GM19397 (cell line): ENCODE data around the gene GPC3.
"Not testable (repeated sequence)": the region's sequence is repeated elsewhere in the genome, so short reads cannot be mapped to it uniquely, and the experiment has no call there.

Experiments used
- ATAC-seq: cut with Tn5 transposase; IDR thresholded peaks from one replicate; pipeline ENCODE4 v1.9.1; 2021; ENCODE audit warnings: mild to moderate bottlenecking, moderate library complexity; ENCODE audit not compliant: unreplicated experiment

Gene GPC3

DNA sequence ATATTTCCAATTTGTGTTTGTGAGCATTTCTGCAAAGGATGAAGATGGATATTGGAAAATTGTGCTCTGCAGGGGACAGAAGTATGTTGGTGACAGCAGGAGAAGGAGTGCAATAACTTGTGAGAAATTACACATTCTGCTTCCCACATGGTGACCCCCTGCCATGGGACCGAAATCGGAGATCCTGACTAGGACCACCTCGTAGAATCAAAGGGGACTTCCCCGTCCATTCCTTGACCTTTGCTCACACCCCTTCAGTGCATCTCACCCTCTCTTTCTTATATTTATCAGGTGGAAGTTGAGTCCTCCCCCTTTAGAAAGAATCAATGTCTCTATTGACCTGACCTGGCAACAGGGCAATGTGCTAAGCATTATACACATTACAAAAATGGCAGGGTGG, 451.2 kb downstream of the GPC3 start:
- no peak for ATAC-seq

DNA sequence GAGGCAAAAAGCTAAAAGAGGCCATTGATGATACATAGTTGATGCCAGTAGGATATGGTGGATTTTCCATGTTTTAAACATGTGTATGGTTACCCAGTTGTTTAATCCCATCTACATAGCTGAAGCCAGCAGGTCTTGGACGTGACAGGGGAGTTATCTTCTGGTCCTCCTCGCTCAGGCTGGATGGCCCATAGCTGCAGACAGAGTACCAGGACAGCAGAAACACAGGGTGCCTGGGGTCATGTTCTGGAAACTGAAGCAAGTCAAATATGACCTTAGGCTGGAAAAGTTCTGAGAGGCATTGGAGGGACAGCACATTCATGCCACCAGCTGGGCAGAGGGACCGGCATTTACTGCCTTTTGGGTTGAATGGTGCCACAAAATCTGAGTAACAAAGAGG, 452.1 kb downstream of the GPC3 start:
- no peak for ATAC-seq

DNA sequence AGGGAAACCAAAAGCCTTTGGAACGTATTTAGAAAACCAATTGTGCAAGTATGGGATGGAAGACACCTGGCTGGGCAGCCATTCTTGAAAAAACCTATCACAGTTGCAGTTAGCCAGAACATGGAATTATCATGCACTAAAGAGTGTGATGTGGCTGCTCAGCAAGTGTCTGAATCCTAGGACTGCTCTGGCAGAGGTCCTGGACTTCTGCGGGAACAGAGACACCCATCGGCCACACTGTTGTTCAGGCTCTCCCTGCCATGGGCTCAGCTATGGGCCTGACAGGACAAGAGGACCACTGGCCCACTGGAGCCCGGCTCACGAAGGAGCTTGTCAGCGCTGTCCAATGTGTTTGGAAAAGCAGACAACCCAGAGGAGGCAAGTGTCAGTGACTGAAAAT, 454.4 kb downstream of the GPC3 start:
- ATAC-seq: no peak

DNA sequence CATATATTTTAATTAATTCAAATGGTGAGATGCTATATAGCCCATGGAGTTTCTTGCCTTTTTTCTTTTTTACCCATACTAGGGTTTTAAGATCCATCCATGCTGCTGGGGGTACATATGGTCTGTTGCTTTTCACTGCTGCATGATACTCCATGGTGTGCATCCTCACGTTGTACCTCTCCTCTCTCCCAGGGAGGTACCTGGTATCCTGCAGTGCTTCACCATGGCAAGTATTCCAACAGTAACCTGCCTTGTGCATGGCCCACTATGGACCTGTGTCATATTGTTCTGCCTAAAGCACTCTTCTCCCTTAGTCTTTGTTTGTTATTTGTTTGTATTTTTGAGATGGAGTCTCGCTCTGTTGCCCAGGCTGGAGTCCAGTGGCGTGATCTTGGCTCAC, 455.8 kb downstream of the GPC3 start:
- ATAC-seq: no peak

DNA sequence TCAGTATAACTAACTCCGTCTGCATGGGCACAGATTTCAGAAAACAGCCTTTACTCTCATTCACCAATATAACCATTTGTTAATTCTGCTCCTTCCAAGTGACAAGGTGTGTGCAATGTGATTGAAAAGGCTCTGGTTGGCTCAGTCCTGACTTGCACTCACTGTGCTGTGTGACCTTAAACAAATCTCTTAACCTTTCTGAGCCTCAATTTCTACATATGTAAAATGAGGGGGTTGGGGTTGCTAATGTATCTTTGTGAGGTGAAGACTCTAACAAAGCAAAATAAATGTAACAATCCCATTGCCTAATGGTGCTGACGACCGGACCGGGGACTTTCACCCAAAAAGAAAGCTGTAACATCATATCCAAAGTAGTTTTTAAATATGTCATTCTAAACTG, 457.6 kb downstream of the GPC3 start:
- ATAC-seq: no peak

DNA sequence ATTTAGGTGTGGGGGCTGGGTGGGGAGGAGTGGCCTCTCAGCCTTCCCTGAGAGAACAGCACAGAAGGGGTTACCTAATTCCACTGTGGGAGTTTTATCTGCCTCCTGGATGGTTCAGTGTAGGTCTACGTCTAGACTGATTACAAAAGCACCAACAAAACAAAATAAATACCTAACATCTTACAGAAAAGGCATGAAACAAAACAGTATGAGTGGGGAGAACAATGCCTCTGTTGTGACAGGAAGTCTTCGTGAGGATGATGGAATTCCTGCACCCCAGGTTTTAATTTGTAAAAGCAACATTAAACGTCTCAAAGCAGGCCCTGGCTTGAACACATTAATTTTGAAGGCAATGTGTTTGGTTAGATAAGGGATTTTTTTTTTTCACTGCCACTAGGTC, 458.0 kb downstream of the GPC3 start:
- ATAC-seq: no peak

DNA sequence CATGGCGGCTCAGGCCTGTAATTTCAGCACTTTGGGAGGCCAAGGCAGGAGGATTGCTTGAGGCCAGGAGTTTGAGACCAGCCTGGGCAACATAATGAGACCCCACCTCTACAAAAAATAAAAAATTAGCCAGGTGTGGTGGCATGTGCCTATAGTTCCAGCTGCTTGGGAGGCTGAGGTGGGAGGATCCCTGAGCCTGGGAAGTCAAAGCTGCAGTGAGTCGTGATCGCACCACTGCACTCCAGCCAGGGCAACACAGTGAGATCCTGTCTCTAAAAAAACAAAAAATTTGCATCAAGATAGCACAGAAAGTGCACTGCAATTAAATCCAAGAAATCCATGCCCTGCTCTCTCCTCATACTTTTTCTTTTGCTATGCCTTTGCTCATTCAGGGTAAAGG, 458.6 kb downstream of the GPC3 start:
- not testable (repeated sequence) for ATAC-seq

DNA sequence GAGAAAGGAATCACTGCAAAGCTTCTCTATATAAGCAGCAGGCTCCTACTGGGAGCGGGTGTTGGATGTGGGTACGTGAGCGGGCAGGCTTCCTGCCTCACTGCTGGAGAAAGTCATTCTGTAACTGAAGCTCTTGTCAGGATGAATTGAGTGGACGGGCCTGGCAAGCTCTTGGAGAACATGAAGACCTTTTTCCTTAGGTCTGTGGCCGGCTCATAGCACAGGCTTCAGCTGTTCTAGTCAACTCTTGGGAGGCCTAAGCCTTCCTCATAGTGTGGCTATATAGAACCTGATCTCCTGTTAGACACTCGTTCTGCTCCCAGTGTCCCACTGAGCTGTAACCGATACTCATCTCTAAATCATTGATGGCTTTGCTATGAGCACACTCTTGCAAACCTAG, 461.9 kb downstream of the GPC3 start:
- no peak for ATAC-seq

DNA sequence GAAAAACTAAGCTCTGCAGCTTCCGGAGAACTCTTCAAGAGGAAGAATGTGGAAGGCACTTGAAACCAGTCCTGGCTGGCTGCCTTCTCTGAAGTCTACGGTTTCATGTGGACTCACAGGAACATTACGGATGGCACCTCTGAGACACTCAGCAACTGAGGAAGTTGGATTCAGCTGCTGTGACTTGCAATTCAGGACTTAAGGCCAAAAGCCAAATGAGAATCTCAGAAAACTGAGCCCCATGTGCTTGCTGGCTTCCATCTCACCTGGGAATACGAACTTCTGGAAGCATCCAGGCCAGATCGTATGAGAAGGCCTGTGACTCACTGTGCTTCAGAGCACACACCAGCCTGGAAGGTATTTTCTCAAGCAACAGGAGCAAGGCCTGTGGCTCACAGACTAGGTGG, 462.3 kb downstream of the GPC3 start:
- ATAC-seq: no peak

DNA sequence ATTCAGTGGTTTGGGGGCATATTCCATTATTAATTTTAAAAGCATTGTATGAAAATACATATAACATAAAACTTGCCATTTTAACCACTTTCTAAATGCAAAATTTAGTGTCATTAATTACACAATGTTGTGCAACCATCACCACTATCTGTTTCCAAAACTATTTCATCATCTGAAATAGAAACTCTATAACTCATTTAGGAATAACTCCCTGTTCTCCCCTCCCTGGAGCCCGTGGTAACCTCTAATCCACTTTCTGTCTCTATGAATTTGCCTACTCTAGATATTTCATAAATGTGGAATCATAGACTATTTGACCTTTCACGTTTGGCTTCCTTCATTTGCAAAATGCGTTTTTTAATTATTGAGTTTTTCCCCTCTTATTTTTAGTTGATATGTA, 468.7 kb downstream of the GPC3 start:
- no peak for ATAC-seq

DNA sequence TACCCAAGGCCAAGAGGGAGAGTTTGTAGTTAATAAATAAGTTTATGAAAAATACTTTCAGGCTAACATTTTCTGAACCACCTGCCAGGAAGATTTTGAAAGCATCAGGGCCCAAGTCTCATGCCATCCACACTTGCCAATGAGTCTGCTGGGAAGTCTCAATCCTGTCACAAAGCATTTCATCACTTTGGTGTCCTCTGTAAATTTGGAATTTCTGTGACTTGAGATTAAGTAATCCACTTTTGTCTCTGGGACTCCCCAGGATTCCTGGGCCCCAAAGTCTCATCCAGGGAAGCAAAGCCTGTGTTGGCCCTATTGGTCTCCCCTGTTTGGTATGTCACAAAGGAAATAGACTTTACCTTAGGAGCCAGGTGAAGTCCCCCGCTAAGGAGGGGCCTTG, 470.9 kb downstream of the GPC3 start:
- ATAC-seq: no peak

DNA sequence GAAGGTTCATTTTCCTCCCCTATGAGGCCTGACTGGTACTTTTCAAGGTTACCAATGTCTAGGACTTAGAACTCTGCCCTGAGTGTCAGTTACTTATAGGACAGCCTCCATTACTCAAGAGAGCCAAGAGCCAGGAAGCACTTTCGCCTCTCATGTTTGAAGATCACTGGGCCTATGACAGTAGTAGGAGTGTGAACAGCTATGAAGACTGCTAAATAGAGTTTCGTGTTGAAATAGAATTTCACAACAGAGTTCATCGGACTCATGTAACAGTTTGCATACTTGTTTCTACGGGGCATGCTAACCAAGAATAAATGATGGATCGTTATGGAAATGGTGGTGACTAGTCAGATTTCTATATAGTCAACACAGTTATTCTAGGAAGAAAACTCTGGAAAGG, 472.3 kb downstream of the GPC3 start:
- no peak for ATAC-seq

DNA sequence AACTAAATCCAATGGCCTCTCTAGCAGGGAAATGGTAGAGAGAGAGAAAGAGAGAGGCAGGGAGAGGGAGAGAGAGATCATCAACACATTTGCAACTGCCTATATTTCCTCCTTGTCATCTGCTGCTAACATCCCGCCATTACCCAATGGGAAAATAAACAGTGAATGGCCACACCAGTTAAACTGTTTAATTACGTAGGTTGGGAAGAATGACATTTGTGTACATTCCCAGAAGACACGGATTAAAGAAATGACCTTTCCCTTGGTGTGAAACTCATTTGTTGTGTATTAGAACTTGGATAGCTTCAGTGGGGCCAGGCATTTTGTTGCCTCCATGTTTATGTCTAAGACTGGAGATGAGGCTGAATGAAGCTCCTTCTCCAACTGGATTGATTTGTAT, 474.4 kb downstream of the GPC3 start:
- ATAC-seq: no peak

DNA sequence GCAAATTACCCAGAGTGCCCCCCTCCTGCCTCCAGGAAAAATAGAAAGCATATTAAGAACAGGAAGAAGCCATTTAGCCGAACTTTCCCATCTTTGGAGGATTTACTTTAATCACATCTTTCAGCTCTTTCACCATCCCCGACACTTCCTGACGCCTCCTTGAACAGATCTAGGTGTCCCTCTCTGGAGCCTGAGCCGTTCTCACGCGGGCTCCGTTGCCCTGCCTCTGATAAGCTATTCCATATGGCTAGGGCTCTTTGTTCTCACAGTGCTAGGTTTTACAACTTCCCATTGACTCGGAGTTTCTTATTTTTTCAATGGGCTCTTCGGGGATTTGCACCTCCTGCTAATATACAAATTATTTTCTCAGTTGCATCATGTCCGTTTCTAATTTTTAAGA, 488.0 kb downstream of the GPC3 start:
- no peak for ATAC-seq

DNA sequence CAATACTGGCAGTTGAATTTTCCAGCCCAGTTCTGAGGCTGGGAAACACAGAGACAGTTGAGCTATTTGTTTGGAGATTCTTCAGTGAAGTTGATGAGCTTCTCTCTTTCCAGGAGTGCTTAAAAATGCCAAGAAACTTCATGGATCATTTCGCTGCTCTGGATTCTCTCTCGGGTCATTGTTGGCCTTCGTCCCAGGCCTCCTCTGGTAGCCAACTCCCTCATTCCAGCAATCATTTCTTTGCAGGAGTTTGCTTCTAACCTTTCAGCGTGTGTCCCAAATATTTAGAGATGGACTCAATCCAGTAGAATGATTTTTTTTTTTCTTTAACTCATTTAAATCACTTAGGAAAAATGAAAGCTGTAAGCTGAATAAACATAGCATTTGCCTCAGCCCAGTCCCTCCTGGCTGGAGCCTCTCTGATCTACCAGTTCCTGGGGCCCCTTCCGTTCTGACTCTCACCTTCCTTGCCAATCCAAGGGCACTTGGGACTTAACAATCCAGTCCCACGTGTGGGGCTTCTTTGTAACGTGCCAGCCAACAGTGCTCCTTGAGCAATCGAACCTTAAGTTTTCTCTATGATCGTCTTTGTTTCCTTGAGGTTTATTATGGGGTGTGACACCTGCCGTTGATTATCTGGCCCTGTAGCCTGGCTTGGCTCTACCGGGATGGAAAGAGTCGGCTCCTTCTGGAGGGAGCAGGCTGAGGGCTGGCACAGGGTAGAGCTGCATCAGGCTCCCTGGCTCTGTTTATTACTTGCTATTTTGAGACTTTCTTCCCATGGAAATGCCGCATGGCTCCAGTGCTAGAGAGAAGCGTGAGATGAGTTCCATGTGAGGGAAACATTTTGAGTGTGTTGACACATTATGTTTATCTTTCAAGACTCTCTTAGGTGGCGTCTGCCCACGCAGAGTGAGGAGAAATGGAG, 489.7 kb downstream of the GPC3 start:
- ATAC-seq: no peak

DNA sequence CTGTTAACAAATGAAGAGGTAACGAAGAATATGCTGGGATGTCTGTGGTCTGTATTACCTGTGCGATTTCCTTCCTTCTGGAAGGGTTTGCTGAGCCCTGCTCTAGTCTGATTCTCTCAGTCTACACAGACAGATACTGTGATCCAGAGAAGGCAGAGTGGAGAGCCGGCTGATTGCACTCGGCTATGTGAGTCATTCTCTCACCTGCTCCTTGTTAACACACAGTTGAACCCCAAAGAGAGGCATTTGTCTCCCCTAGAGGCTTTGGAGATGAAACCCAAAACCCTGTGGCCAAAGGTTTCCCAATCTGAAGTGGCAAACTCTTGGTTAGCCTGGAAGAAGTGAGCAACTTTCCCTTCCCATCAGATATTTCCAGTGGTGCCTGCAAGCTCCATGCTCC, 492.0 kb downstream of the GPC3 start:
- no peak for ATAC-seq

DNA sequence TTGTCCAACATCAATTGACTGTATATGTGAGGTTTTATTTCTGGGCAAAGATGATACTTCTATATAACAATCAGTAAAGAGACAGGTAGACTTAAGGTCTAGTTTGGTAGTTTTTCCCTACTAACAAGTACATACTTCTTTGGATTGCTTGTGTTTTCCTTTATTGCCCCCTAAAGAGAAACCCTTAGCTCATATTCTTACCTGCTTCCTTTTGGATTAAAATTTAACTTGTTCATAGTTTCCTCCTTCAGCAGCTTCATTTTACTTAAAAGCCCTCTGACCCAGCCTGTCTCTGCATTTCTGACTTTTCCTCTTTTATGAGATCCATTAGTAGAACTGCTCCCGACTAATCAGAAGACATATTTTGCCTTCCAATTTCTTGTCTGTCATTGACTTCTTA, 494.4 kb downstream of the GPC3 start:
- ATAC-seq: no peak
